ENCODE measurements around the gene MLXIPL. TPM values are rescaled to one million over a fixed set of nuclear protein-coding genes. Genes with fewer than 3 reads are reported as not detected.

The MLXIPL gene
- polyA plus RNA-seq, 2 donors: 2.5 to 4.5 TPM

DNA sequence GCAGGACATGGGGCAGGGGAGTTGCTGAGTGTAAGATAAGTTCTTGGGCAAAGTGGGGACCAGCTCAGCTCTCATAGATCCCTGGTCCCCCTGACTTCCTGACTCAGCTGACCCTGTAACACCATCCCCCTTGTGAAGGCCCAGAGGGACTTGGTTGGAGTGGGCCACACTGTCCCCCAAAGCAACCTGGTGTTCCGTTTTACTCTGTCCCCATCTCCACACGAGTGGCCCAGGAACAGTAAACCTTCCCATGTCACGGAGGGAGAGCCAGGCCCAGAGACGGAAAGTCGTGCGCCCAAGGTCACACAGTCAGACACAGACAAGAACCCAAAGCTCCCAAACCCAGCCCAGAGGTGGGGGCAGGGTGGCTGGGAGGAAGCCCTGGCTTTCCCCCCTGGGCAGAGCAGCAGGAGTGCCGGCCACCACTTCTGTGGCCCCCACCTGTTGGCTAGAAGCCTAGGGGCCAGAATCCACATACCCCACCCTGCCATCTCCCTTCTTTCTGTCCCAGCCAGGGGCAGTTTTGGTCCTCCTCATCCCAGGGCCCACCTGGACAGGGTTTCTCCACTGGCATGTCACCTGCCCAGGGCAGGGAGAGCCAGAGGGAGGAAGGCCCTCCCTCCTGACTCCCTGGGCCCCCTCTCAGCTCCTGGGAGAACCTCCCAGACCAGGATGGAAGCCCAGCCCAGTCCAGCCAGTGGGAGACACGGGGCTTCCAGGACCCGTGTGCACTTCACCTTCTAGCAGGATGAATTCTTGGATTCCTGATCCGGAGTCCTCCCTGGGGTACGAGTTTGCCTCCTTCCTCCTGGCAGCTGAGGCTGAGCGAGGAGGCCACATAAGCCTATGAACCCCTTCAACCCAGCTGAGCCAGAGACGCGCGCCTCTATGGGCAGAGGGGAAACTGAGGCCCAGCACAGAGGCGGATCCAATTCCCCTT lies 22.7 kb upstream of the MLXIPL start:
- Histone ChIP-seq H3K27me3 (ENCODE audit: control insufficient read depth in 1 of 2, insufficient read depth in 2 of 2, low read length in 2 of 2) (peaks cover 0 to 5% of the 10 kb centered on the region in 2 donors), H3K9me3 (ENCODE audit: control insufficient read depth in 2 of 2, insufficient read depth in 1 of 2, low read depth in 1 of 2, low read length in 1 of 2) (no peaks in the 10 kb centered on the region), H3K4me1 (ENCODE audit: control insufficient read depth in 2 of 2, insufficient read depth in 2 of 2, low read length in 1 of 2) (peaks cover 3% of the 10 kb centered on the region in 2 donors), H3K27ac (ENCODE audit: low read depth in 2 of 2, low read length in 1 of 2) (no peak overlapping the region), H3K36me3 (ENCODE audit: control insufficient read depth in 2 of 2, insufficient read depth in 2 of 2, low read length in 1 of 2) (no peaks in the 10 kb centered on the region), H3K4me3 (ENCODE audit: low read depth in 1 of 2, low read length in 2 of 2) (no peak overlapping the region)
- 51 to 52% methylated on average over 14 to 16 of the region's 16 CpGs for WGBS, 2 donors

DNA sequence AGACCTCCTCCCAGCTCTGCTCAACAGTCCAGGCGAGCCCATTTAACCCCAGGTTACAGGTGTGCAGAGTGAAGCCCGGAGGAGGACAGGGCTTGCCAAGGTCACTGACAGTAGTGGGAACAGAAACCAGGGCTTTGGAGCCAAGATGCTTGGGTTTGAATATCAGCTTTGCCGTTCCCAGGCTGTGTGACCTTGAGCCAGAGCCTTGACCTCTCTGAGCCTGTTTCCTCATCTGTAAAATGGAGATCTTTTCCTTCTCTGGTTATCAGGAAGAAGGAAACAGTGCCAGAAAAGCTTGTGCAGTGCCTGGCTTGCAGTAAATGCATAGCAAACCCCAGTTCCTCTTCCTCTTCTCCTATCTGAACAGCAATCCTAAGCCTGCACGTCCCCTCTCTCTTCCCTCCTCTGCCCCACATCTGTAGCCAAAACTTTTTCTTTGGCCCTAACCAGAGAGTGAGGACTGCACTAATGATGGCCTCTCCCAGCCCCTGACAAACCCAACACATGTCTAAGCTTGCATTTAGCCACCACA lies 21.4 kb upstream of the MLXIPL start:
- no peak overlapping the region for H3K27ac ChIP-seq (ENCODE audit: low read depth in 2 of 2, low read length in 1 of 2)
- H3K9me3 ChIP-seq (ENCODE audit: control insufficient read depth in 2 of 2, insufficient read depth in 1 of 2, low read depth in 1 of 2, low read length in 1 of 2): peaks cover 0 to 7% of the 10 kb centered on the region in 2 donors
- H3K4me1 ChIP-seq (ENCODE audit: control insufficient read depth in 2 of 2, insufficient read depth in 2 of 2, low read length in 1 of 2): peaks cover 3% of the 10 kb centered on the region in 2 donors
- H3K27me3 ChIP-seq (ENCODE audit: control insufficient read depth in 1 of 2, insufficient read depth in 2 of 2, low read length in 2 of 2): peaks cover 0 to 5% of the 10 kb centered on the region in 2 donors
- WGBS, 2 donors: 35 to 43% methylated on average over 4 of the region's 4 CpGs
- no peaks in the 10 kb centered on the region for H3K36me3 ChIP-seq (ENCODE audit: control insufficient read depth in 2 of 2, insufficient read depth in 2 of 2, low read length in 1 of 2)
- no peak overlapping the region for H3K4me3 ChIP-seq (ENCODE audit: low read depth in 1 of 2, low read length in 2 of 2)

DNA sequence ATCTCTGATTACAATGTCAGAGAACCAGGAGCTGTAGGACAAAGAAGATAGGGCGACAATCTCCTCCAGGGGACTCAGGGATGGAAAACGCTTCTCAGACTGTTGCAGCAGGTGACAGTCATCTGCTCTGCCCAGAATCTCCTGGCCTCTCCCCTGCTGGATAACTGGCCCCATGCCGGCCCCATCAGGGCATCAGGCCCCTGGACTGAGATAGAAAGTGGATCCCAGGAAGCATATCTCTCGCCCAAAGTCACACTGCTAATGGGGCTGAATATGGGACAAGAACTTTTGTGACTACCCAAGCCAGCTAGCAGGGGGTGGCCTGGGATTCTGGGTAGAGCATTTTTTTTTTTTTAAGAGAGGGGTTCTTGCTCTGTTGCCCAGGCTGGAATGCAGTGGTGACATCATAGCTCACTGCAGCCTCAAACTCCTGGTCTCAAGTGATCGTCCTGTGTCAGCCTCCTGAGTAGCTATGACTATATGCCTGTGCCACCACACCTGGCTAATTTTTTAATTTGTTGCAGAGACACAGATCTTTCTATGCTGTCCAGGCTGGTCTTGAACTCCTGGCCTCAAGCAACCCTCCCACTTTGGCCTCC lies 20.5 kb upstream of the MLXIPL start:
- 68 to 73% methylated on average over 5 of the region's 5 CpGs for WGBS, 2 donors
- Histone ChIP-seq H3K36me3 (ENCODE audit: control insufficient read depth in 2 of 2, insufficient read depth in 2 of 2, low read length in 1 of 2) (no peaks in the 10 kb centered on the region), H3K4me3 (ENCODE audit: low read depth in 1 of 2, low read length in 2 of 2) (no peak overlapping the region), H3K27me3 (ENCODE audit: control insufficient read depth in 1 of 2, insufficient read depth in 2 of 2, low read length in 2 of 2) (peaks cover 0 to 5% of the 10 kb centered on the region in 2 donors), H3K27ac (ENCODE audit: low read depth in 2 of 2, low read length in 1 of 2) (no peak overlapping the region), H3K4me1 (ENCODE audit: control insufficient read depth in 2 of 2, insufficient read depth in 2 of 2, low read length in 1 of 2) (peaks cover 3% of the 10 kb centered on the region in 2 donors), H3K9me3 (ENCODE audit: control insufficient read depth in 2 of 2, insufficient read depth in 1 of 2, low read depth in 1 of 2, low read length in 1 of 2) (peaks cover 0 to 7% of the 10 kb centered on the region in 2 donors)

DNA sequence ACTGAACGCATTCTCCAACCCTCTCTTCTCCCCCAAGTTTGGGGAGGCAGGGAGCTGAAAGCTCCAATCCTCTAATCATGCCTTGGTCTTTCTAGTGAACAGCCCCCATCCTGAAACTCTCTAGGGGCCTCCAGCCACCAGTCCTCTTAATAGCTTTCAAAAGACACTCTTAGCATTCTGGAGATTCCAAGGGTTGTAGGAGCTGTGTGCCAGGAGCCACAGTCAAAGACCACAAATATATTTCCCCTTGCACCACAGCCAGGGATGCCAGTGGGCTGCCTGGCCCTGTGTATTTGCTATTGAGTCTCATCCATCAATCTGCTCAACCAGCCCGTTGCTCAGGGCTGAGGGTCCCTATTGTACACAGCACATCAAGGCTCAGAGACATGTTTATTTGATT lies 18.5 kb upstream of the MLXIPL start:
- Histone ChIP-seq H3K4me1 (ENCODE audit: control insufficient read depth in 2 of 2, insufficient read depth in 2 of 2, low read length in 1 of 2) (peaks cover 1% of the 10 kb centered on the region in 2 donors), H3K4me3 (ENCODE audit: low read depth in 1 of 2, low read length in 2 of 2) (no peak overlapping the region), H3K27ac (ENCODE audit: low read depth in 2 of 2, low read length in 1 of 2) (no peak overlapping the region), H3K9me3 (ENCODE audit: control insufficient read depth in 2 of 2, insufficient read depth in 1 of 2, low read depth in 1 of 2, low read length in 1 of 2) (peaks cover 0 to 7% of the 10 kb centered on the region in 2 donors), H3K36me3 (ENCODE audit: control insufficient read depth in 2 of 2, insufficient read depth in 2 of 2, low read length in 1 of 2) (no peaks in the 10 kb centered on the region), H3K27me3 (ENCODE audit: control insufficient read depth in 1 of 2, insufficient read depth in 2 of 2, low read length in 2 of 2) (peaks cover 0 to 3% of the 10 kb centered on the region in 2 donors)
- 50 to 55% methylated on average over 2 of the region's 2 CpGs for WGBS, 2 donors

DNA sequence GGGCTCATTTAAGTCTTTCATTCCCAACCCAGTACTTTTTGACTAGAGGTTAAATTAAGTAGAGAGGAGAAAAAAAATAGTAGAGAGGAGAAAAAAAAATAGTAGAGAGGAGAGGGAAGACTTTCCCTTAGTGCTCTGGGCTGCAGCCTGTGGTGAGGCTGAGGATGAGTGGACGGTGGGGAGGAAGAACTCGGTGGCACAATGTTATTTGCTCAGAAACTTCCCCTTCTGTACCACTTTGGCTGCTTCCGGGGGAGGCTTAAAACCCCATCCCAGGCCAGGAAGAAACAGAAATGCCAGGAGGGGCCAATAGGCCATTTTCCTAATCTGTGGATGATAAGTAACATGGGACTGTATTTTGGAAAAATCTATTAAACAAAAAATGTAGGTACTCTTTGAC lies 14.6 kb upstream of the MLXIPL start:
- Histone ChIP-seq H3K27ac (ENCODE audit: low read depth in 2 of 2, low read length in 1 of 2) (no peak overlapping the region), H3K4me3 (ENCODE audit: low read depth in 1 of 2, low read length in 2 of 2) (no peak overlapping the region), H3K36me3 (ENCODE audit: control insufficient read depth in 2 of 2, insufficient read depth in 2 of 2, low read length in 1 of 2) (no peaks in the 10 kb centered on the region), H3K9me3 (ENCODE audit: control insufficient read depth in 2 of 2, insufficient read depth in 1 of 2, low read depth in 1 of 2, low read length in 1 of 2) (peaks cover 0 to 7% of the 10 kb centered on the region in 2 donors), H3K27me3 (ENCODE audit: control insufficient read depth in 1 of 2, insufficient read depth in 2 of 2, low read length in 2 of 2) (no peaks in the 10 kb centered on the region), H3K4me1 (ENCODE audit: control insufficient read depth in 2 of 2, insufficient read depth in 2 of 2, low read length in 1 of 2) (no peaks in the 10 kb centered on the region)
- WGBS, 2 donors: 68 to 70% methylated on average over 3 of the region's 3 CpGs

DNA sequence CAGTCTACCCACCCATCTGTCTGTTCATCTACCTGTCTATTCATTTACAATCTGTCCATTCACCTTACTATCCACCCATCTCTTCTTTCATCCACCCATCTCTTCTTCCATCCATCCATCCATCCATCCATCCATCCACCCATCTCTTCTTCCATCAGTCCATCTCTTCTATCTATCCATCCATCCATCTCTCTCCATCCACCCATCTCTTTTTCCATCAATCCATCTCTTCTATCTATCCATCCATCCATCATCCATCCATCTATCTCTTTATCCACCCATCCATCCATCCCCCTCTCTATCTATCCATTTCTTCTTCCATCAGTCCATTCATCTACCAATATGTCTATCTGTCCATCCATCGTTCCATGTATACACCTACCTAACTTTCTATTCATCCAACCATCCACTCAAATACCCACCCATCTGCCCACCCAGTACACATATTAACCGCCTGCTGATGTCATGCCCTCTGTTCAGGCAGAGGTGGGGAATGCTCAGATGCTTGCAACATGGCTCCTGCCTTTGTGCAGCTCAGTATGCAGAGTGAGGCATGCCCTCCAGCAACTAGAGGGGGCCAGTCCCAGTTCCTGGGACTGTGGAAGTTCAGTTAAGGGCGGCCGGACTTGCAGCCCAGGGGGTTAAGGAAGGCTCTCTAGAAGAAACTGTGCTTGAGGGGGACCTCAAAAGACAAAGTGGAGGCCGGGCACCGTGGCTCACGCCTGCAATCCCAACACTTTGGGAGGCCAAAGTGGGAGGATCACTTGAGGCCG lies 11.3 kb upstream of the MLXIPL start:
- Histone ChIP-seq H3K27me3 (ENCODE audit: control insufficient read depth in 1 of 2, insufficient read depth in 2 of 2, low read length in 2 of 2) (no peaks in the 10 kb centered on the region), H3K4me1 (ENCODE audit: control insufficient read depth in 2 of 2, insufficient read depth in 2 of 2, low read length in 1 of 2) (no peaks in the 10 kb centered on the region), H3K4me3 (ENCODE audit: low read depth in 1 of 2, low read length in 2 of 2) (no peak overlapping the region), H3K27ac (ENCODE audit: low read depth in 2 of 2, low read length in 1 of 2) (no peak overlapping the region), H3K9me3 (ENCODE audit: control insufficient read depth in 2 of 2, insufficient read depth in 1 of 2, low read depth in 1 of 2, low read length in 1 of 2) (no peaks in the 10 kb centered on the region), H3K36me3 (ENCODE audit: control insufficient read depth in 2 of 2, insufficient read depth in 2 of 2, low read length in 1 of 2) (no peaks in the 10 kb centered on the region)
- 76 to 77% methylated on average over 8 of the region's 8 CpGs for WGBS, 2 donors

DNA sequence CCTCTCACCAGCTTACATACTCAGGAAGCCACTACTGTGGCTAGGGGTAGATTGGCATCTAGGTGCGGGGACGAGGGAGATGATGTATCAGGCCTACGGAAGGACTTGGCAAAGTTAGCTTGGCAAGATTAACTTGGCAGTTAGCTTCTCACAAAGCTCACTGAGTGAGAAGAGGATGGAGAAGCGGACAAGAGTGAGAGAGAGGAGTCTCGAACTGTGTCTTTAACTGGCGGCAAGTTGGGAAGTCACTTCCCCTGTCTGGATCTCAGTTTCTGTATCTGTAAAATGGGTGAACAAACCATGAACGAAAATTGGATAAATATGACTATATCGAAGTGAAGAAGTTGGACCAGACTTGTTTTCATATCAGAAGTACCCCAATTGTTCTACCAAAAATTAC lies 9.5 kb upstream of the MLXIPL start:
- no peak overlapping the region for H3K4me3 ChIP-seq (ENCODE audit: low read depth in 1 of 2, low read length in 2 of 2)
- 81 to 84% methylated on average over 8 of the region's 8 CpGs for WGBS, 2 donors
- H3K27ac ChIP-seq (ENCODE audit: low read depth in 2 of 2, low read length in 1 of 2): no peak overlapping the region
- H3K36me3 ChIP-seq (ENCODE audit: control insufficient read depth in 2 of 2, insufficient read depth in 2 of 2, low read length in 1 of 2): no peaks in the 10 kb centered on the region
- H3K9me3 ChIP-seq (ENCODE audit: control insufficient read depth in 2 of 2, insufficient read depth in 1 of 2, low read depth in 1 of 2, low read length in 1 of 2): no peaks in the 10 kb centered on the region
- no peaks in the 10 kb centered on the region for H3K4me1 ChIP-seq (ENCODE audit: control insufficient read depth in 2 of 2, insufficient read depth in 2 of 2, low read length in 1 of 2)
- H3K27me3 ChIP-seq (ENCODE audit: control insufficient read depth in 1 of 2, insufficient read depth in 2 of 2, low read length in 2 of 2): no peaks in the 10 kb centered on the region

DNA sequence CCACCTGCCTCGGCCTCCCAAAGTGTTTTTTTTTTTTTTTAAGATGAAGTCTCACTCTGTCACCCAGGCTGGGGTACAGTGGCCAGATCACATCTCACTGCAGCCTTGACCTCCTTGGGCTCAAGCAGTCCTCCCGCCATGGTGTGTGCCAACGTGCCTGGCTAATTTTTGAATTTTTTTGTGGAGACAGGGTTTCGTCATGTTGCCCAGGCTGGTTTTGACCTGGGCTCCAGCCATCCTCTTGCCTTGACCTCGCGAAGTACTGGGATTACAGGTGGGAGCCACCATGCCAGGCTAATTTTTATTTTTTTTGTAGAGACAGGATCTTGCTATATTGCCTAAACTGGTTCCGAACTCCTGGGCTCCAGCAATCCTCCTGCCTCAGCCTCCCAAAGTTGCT lies 9.0 kb upstream of the MLXIPL start:
- H3K27me3 ChIP-seq (ENCODE audit: control insufficient read depth in 1 of 2, insufficient read depth in 2 of 2, low read length in 2 of 2): no peaks in the 10 kb centered on the region
- no peak overlapping the region for H3K27ac ChIP-seq (ENCODE audit: low read depth in 2 of 2, low read length in 1 of 2)
- H3K36me3 ChIP-seq (ENCODE audit: control insufficient read depth in 2 of 2, insufficient read depth in 2 of 2, low read length in 1 of 2): no peaks in the 10 kb centered on the region
- H3K9me3 ChIP-seq (ENCODE audit: control insufficient read depth in 2 of 2, insufficient read depth in 1 of 2, low read depth in 1 of 2, low read length in 1 of 2): no peaks in the 10 kb centered on the region
- no peak overlapping the region for H3K4me3 ChIP-seq (ENCODE audit: low read depth in 1 of 2, low read length in 2 of 2)
- WGBS, 2 donors: 83 to 90% methylated on average over 7 of the region's 7 CpGs
- H3K4me1 ChIP-seq (ENCODE audit: control insufficient read depth in 2 of 2, insufficient read depth in 2 of 2, low read length in 1 of 2): no peaks in the 10 kb centered on the region

DNA sequence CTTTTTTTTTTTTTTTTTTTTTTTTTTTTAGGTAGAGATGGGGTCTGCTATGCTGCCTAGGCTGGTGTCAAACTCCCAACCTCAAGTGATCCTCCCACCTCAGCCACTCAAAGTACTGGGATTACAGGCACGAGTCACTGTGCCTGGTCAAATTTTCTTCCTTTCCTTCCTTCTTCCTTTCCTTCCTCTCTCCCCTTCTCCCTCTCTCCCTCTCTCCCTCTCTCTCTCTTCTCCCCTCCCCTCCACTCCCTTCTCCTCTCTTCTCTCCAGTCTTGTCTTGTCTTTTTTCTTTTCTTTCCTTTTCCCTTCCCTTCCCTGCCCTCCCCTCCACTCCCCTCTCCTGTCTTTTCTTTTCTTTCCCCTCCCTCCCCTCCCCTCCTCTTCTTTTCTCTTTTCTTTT lies 7.2 kb upstream of the MLXIPL start:
- 10 to 40% methylated on average over 1 of the region's 1 CpG for WGBS, 2 donors
- no peaks in the 10 kb centered on the region for H3K27me3 ChIP-seq (ENCODE audit: control insufficient read depth in 1 of 2, insufficient read depth in 2 of 2, low read length in 2 of 2)
- H3K36me3 ChIP-seq (ENCODE audit: control insufficient read depth in 2 of 2, insufficient read depth in 2 of 2, low read length in 1 of 2): no peaks in the 10 kb centered on the region
- no peak overlapping the region for H3K4me3 ChIP-seq (ENCODE audit: low read depth in 1 of 2, low read length in 2 of 2)
- no peaks in the 10 kb centered on the region for H3K9me3 ChIP-seq (ENCODE audit: control insufficient read depth in 2 of 2, insufficient read depth in 1 of 2, low read depth in 1 of 2, low read length in 1 of 2)
- H3K4me1 ChIP-seq (ENCODE audit: control insufficient read depth in 2 of 2, insufficient read depth in 2 of 2, low read length in 1 of 2): no peaks in the 10 kb centered on the region
- no peak overlapping the region for H3K27ac ChIP-seq (ENCODE audit: low read depth in 2 of 2, low read length in 1 of 2)

All from esophagus (tissue), 2 donors.